Measurements from ENCODE around the gene IGF1R. TPM values are rescaled to one million over a fixed set of nuclear protein-coding genes. Genes with fewer than 3 reads are reported as not detected.

IGF1R gene
- total RNA-seq, 4 donors from 2014 or later, result 87.8 to 173 (median 107) TPM

DNA sequence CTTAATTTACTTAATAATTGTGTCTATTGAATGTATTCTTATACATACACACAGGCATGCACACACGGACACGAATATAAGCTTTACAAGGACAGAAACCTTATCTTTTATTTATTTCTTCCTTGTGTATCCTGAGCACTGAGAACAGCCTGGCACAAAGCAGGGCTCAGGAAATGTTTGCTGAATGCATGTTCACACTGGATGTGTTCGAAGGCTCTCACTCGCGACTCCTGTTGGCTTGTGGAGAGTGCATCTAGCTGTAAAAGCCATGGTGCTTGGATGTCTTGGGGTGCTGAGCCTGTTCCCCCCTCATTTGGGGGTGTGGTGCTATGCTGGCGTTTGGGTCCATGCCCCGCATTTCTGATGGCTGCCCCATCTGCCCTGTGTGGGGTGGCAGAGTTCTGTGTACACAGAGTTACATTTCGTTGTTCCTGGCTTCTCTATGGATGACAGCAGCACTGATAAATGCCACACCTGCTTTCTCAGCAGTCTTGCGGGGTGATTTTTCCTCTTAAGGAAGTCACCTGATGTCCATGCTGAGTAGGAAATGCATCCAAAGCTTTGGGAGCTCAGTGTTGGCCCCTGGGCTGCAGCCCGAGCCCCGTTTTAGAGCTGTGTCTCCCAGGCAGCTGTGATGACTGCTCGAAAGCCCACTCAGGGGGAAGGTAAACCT is 148.5 kb downstream of the IGF1R start:
- DNase-seq (ENCODE audit: low spot score in 2 of 2), result no peak
- TF ChIP-seq POLR2A (IDR thresholded peaks at IDR 0.05), result no peak
- TF ChIP-seq POLR2AphosphoS5 (IDR thresholded peaks at IDR 0.05), result no peak
- TF ChIP-seq, protein P1, sequence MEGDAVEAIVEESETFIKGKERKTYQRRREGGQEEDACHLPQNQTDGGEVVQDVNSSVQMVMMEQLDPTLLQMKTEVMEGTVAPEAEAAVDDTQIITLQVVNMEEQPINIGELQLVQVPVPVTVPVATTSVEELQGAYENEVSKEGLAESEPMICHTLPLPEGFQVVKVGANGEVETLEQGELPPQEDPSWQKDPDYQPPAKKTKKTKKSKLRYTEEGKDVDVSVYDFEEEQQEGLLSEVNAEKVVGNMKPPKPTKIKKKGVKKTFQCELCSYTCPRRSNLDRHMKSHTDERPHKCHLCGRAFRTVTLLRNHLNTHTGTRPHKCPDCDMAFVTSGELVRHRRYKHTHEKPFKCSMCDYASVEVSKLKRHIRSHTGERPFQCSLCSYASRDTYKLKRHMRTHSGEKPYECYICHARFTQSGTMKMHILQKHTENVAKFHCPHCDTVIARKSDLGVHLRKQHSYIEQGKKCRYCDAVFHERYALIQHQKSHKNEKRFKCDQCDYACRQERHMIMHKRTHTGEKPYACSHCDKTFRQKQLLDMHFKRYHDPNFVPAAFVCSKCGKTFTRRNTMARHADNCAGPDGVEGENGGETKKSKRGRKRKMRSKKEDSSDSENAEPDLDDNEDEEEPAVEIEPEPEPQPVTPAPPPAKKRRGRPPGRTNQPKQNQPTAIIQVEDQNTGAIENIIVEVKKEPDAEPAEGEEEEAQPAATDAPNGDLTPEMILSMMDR (IDR thresholded peaks at IDR 0.05), result no peak
- TF ChIP-seq EP300 (IDR thresholded peaks at IDR 0.05), result no peak
- WGBS, result 81% methylated on average over 11 of the region's 12 CpGs
- Histone ChIP-seq H3K4me3 (no peak overlapping the region), H3K27me3 (no peaks in the 10 kb centered on the region), H3K36me3 (no peaks in the 10 kb centered on the region), H3K4me1 (peaks cover 40% of the 10 kb centered on the region), H3K9me3 (no peaks in the 10 kb centered on the region), H3K27ac (no peak overlapping the region)

DNA sequence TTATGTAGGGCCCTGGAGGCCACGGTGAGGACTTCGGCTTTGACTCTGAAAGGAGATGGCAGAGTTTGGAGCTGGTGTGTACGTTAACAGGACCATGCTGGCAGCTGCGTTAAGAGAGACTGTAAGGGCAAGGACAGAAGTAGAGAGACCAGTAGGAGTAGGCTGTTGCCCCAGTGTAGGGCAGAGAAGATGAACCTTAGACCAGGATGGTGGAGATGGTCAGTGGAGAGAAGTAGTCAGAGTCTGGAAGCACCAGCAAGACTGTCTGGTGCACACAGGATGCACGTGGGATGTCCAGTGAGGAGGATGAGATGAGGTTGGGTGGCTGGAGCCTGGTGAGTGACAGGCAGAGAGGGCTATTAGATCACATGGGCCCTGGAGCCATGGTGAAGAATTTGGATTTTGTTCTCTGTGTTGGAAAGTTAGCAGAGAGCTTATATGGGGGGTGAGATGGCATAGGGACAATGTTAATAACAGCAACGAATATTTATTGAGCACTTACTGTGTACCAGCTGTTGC is 150.1 kb downstream of the IGF1R start:
- TF ChIP-seq, protein P1 (IDR thresholded peaks at IDR 0.05), result no peak
- TF ChIP-seq EP300 (IDR thresholded peaks at IDR 0.05) (no peak), POLR2AphosphoS5 (IDR thresholded peaks at IDR 0.05) (no peak), POLR2A (IDR thresholded peaks at IDR 0.05) (no peak)
- no peaks in the 10 kb centered on the region for H3K27me3 ChIP-seq
- no peak for DNase-seq (ENCODE audit: low spot score in 2 of 2)
- H3K9me3 ChIP-seq, result no peaks in the 10 kb centered on the region
- no peak overlapping the region for H3K27ac ChIP-seq
- no peaks in the 10 kb centered on the region for H3K36me3 ChIP-seq
- H3K4me1 ChIP-seq, result peaks cover 38% of the 10 kb centered on the region
- 88% methylated on average over 6 of the region's 6 CpGs for WGBS
- no peak overlapping the region for H3K4me3 ChIP-seq

DNA sequence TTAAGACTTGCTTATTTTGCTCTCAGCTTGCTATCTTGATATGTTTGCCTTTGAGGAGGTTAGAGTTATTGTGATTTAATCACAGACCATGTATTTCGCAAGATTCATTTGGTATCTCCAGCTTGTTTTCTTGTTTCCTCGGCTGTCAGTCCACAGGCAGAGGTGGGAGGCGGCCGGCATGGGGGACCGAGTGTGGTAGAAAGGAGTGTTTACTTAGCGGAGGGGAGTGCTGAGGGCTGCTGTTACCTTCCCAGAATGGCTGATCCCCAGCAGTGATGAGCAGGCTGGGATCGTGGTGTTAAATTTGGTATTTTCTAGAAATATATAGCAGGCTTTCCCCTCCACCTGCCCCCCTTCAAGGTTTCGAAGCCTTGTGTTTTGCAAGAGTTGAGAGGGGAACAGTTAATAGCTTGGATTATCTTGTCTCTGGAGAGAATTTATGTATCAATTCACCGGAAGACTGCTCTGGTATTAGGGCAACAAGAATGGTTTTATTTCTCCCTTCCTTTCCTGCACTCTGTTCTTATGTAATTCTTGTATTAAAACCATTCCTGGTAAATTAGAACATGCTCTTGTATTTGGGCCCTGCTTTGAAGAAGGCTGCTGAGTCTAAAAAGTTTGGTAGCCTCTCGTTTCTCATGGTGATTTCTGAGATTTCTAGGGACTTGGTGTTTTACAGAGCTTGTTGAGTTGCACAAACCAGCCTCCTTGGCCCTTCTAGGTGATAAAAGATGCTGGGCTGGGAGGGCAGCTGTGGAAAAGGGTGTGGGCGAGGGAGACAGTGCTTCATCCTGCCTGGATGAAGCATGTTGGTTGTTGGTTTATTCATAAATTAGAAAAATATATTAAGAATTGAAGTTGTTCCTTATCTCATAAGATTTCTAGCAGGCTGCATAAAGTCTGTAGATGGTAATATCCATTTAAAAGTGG is 151.4 kb downstream of the IGF1R start:
- no peak for TF ChIP-seq EP300 (IDR thresholded peaks at IDR 0.05)
- TF ChIP-seq POLR2AphosphoS5 (IDR thresholded peaks at IDR 0.05), result no peak
- TF ChIP-seq POLR2A (IDR thresholded peaks at IDR 0.05), result no peak
- TF ChIP-seq, protein P1 (IDR thresholded peaks at IDR 0.05), result no peak
- Histone ChIP-seq H3K27ac (peak overlapping the region; percentile 54), H3K36me3 (no peaks in the 10 kb centered on the region), H3K4me3 (peak overlapping the region; percentile 11), H3K9me3 (no peaks in the 10 kb centered on the region), H3K4me1 (peaks cover 38% of the 10 kb centered on the region), H3K27me3 (no peaks in the 10 kb centered on the region)
- WGBS, result 22% methylated on average over 11 of the region's 11 CpGs
- DNase-seq (ENCODE audit: low spot score in 2 of 2), result no peak

DNA sequence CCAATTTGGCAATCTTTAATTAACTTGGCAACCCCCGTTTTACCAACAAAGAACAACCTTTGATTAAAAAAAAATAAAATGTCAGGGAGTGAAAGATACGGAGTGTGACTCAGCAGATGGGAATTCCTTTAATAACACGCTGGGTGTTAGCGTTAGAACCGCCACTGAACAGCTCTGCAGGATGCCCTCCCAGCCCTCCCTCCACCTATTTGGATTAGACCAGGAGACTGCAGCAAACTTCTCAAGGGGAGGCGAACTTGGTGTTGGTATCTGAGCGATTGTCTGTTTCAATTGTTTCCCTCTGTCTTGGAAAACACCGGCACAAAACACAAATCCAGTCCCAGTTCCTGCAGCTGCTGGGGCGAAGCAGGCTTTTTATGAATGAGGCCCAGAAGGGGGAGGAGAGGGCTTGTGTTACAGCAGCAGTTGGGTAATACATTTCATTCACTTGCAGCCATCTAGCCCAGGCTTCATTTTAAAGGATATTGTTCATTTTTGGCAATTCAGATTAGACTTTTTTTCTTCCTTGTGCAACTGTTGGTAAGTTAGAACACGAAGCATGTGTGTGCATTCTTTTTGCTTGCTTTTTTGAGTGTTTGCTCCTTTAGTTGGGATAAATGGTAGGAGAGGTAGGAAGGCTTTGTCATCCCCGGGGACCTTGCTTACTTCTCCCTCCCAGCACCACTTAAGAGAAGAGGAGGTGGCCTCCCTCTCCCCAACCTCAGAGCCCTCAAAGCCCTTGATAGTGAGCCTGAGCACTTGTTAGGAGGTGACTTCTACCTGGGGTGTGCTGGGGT is 152.3 kb downstream of the IGF1R start:
- peak overlapping the region; percentile 54 for H3K27ac ChIP-seq
- TF ChIP-seq POLR2AphosphoS5 (IDR thresholded peaks at IDR 0.05), result no peak
- no peak for TF ChIP-seq EP300 (IDR thresholded peaks at IDR 0.05)
- no peak for TF ChIP-seq POLR2A (IDR thresholded peaks at IDR 0.05)
- TF ChIP-seq, protein P1 (IDR thresholded peaks at IDR 0.05), result no peak
- H3K4me1 ChIP-seq, result peaks cover 38% of the 10 kb centered on the region
- no peaks in the 10 kb centered on the region for H3K27me3 ChIP-seq
- no peak for DNase-seq (ENCODE audit: low spot score in 2 of 2)
- WGBS, result 11% methylated on average over 11 of the region's 11 CpGs
- peak overlapping the region; percentile 11 for H3K4me3 ChIP-seq
- H3K36me3 ChIP-seq, result no peaks in the 10 kb centered on the region
- no peaks in the 10 kb centered on the region for H3K9me3 ChIP-seq

All from suprapubic skin (tissue), 4 donors.